GM21576 (cell line): ENCODE results near the gene NSUN6.
A peak's percentile ranks its signal among the peaks of the same experiment; 100 is the strongest.

ENCODE experiments used
- ATAC-seq: cut with Tn5 transposase; IDR thresholded peaks from one replicate; pipeline ENCODE4 v1.9.1; 2021; ENCODE audit warnings: mild to moderate bottlenecking, moderate library complexity; ENCODE audit not compliant: unreplicated experiment

The NSUN6 gene

GRCh38 chr10:18505456-18506118 lies 145.8 kb downstream of the NSUN6 start:
- no peak for ATAC-seq

- no peak for ATAC-seq
Measured at GRCh38 chr10:18504161-18504560, 147.2 kb downstream of the NSUN6 start.

GRCh38 chr10:18501629-18502028 lies 149.8 kb downstream of the NSUN6 start:
- no peak for ATAC-seq

GRCh38 chr10:18501198-18501597 lies 150.2 kb downstream of the NSUN6 start:
- peak; percentile 85 for ATAC-seq

- no peak for ATAC-seq
Measured at GRCh38 chr10:18500576-18500975, 150.8 kb downstream of the NSUN6 start.

- no peak for ATAC-seq
Measured at GRCh38 chr10:18498998-18499397, 152.4 kb downstream of the NSUN6 start.

GRCh38 chr10:18497806-18498369 lies 153.5 kb downstream of the NSUN6 start:
- no peak for ATAC-seq
